ENCODE measurements around the gene FOXN1.
"Not testable (repeated sequence)": the region's sequence is repeated elsewhere in the genome, so short reads cannot be mapped to it uniquely, and the experiment has no call there.

The FOXN1 gene

GRCh38 chr17:28505986-28506665 is at the start of gene FOXN1:
Gene FOXN1, plus strand, starts transcription at chr17:28506348. Its CDS starts 17,622 bp downstream, at chr17:28523970.
- DNase-seq, result no peak

- no peak for DNase-seq
These were observed 48.3 kb upstream of the FOXN1 start for GRCh38 chr17:28457890-28458289.

GRCh38 chr17:28458881-28459280 is 47.3 kb upstream of the FOXN1 start:
- not testable (repeated sequence) for DNase-seq

GRCh38 chr17:28460901-28461300 is 45.2 kb upstream of the FOXN1 start:
- DNase-seq, result no peak

- no peak for DNase-seq
These were observed 40.1 kb upstream of the FOXN1 start for GRCh38 chr17:28466001-28466400.

GRCh38 chr17:28466521-28467048 is 39.6 kb upstream of the FOXN1 start:
- no peak for DNase-seq

DNA sequence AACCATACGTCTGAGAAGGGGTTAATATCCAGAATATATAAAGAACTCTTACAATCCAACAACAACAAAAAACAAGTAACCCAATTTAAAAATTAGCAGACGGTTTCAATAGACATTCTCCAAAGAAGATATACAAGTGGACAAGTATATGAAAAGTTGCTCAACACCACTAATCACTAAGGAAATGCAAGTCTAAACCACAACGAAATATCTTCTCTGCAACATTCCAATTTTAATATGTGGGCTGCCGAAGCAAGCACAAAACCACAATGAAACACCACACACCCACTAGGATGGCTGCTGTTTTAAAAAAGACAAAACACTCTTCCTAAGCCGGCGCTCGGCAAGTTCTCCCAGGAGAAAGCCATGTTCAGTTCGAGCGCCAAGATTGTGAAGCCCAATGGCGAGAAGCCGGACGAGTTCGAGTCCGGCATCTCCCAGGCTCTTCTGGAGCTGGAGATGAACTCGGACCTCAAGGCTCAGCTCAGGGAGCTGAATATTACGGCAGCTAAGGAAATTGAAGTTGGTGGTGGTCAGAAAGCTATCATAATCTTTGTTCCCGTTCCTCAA is 38.6 kb upstream of the FOXN1 start:
- DNase-seq, result no peak

- not testable (repeated sequence) for DNase-seq
These were observed 38.0 kb upstream of the FOXN1 start for GRCh38 chr17:28468033-28468735.

DNA sequence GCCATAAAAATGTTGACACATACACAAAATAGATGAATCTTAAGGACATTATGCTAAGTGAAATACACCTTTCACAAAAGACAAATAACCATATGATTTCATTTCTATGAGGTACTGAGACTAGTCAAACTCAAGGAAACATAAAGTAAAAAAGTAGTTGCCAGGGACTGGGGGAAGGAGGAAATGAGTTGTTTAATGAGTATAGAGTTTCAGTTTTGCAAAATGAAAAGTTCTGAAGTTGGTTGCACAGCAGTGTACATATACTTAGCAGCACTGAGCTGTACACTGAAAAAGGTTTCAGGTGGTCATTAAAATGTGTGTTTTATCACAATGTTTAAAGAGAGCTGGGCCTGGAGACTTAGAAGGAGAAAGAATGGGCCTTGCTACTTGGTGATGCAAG is 37.4 kb upstream of the FOXN1 start:
- DNase-seq, result no peak

GRCh38 chr17:28469376-28469775 is 36.8 kb upstream of the FOXN1 start:
- no peak for DNase-seq

DNA sequence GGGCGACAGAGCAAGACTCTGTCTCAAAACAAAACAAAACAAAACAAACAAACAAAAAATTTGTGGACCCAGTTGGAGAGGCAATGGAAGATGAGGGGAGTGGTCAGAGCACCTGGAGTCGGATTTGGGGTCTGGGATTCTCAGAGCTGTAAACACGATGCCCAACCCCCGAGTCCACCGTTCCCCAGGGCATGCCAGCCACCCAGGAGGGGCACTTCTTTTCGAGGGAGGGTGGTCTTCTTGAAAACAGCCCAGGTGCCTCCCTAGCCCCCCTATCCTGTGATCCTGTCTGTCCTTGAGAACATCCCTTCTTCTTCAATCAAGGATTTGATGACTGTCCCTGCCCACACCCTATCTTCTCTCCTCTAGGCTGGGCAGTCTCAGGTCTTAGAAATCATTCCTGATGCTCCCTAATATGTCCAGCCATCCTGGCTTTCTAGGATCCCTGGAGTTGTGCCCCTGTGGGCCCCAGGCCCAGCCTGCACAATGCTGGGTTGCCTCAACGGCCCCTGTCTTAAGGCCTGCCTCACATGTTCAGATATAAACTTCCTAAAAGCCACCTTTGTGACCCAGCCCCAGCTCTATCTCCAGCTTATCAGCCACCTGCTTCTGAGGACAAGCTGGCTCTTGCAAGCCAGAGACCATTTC is 35.8 kb upstream of the FOXN1 start:
- DNase-seq, result no peak

DNA sequence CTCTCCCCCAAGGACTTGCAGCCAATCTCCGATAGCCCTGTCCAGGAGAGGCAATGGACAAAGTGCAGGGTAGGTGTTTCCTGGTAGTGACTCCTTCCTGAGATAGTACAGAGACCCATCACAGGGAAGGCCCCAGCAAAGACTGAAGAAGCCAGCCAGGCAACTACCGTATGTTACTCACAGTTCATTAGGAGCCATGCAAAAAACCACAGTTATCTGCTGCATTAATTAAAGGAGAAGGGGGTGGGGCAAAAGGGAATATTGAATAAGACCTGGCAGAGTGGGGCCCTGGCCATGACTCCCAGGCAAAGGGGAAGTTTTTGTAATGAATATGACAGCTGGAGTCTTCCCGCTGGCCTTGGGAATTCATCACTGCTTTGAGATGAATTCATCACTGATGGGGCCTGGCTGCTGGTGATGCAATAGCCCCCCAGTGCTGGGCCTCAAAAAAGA is 35.2 kb upstream of the FOXN1 start:
- no peak for DNase-seq

DNA sequence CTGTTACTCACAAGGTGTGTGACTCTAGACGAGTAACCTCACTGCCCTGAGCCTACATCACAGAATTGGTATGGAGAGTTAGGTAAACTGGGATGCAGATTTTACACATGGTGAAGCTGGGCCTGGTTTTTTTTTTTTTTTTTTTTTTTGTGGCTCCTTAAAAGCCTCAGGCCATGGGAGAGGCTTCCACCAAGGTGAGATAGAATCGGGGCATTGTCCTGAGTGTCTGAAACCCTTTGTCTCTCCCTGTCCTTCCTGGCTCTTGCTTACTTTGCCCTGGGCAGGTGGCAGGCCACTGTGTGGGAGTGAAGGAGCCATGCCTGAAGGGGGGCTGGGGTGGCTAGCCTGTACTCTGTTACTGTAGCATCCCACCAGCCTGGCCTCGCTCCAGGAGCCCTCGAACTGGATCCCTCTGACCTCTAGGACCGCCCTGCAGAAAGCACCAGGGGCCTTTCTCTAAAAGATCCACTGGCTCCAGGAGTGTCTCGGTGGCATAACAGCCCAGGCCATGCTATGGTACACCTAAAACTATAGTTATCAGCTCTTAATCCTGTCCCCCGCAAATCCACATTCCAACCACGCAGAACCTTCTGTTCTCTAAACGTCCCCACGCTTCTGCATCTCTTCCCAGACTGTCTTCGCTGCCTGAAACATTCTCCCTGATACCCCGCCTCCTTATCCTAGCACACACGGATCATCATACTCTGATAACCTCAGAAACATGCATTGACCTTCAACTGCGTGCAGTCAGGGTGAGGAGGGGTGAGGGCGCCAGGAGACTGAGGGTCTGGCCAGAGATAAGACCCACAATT is 34.4 kb upstream of the FOXN1 start:
- no peak for DNase-seq

DNA sequence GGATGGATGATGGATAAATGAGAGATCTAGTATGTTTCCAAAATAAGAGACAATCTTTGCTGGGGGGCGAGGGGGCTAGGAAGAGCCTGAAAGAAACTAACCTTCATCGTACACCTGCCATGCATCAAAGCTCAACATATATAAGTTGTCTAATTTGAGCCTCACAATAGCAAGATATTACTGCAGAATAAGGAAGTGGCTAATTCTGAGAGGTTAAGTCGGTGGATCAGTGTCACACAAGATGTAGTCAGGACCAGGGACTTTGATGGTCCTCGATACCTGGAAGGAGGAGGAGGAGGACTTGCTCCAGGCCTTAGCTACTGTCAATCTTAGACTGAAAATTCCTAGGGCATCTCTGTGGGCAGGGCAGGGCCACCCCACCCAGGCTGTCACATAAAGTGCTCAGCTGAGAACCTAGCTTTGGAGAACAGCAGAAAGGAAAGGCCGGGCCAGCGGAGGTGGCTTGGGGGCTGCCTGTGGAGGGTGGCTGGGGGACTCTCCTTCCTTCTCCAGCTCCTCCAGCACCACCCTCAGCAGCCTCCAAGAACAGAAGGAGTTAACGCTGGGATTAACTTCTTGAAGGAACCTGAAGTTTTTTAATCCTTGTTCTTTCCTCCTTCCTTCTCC is 33.2 kb upstream of the FOXN1 start:
- DNase-seq, result no peak

DNA sequence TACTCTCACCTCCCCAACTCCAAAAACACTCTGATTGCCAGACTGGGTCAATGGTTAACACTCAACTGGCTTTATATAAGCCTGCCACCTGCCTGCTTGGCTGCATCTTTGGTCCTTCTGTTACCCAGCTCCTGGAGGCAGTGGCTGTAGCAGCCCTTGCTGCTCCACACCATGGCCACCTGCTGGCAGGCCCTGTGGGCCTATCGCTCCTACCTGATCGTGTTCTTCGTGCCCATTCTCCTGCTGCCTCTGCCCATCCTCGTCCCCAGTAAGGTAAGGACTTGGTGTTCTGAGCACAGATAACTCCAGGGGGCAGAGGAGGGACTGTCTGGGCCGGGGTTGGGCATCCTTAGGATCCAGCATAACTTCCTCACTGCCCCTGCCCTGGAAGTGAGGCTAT is 32.6 kb upstream of the FOXN1 start, which contains the start of gene SLC13A2:
TSS of gene SLC13A2 (plus strand) at position 103 of the 400 bp plus-strand sequence. CDS start at position 172, 69 bp downstream.
- no peak for DNase-seq

GRCh38 chr17:28474111-28474531 is 32.0 kb upstream of the FOXN1 start:
- no peak for DNase-seq

DNA sequence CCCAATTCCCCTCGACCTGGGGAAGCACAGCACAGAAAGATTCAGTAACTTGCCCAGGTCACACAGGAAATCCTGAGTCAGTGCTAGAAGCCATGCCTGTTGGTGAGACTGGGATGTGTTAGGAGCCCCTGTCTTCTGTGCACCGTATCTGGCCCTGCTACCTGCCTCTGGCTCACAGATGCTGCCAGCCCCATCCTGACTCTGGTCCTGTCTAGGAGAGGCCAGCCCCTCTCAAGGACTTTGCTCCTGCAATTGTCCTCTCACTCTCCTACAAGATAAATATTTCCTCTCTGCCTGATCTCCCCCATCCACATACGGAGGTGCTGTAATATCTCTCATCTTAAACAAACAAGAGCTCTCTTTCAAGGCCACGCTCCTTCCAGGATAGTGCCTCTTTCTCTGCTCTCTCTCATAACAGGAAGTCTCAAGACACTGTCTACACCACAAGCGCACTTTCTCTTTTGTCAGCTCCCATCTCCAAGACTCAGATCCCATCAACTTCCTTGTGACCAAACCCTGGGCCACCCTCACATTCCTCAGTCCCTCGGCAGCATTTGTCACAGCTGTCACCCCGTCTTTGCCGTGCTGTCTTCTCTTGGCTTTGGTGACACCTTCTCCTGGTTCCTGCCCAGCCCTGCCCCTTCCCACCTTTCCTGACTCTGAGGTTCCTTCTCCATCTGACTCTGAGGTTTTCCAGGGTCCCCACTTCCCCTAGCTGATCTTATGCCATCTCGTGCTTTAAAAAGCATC is 30.8 kb upstream of the FOXN1 start:
- no peak for DNase-seq

GRCh38 chr17:28476076-28476865 is 29.9 kb upstream of the FOXN1 start:
- no peak for DNase-seq

GRCh38 chr17:28477928-28478327 is 28.2 kb upstream of the FOXN1 start:
- no peak for DNase-seq
